GM18502 (cell line): Measurements from ENCODE around the gene RIC8A.

Experiments
- ATAC-seq: cut with Tn5 transposase; IDR thresholded peaks from one replicate; pipeline ENCODE4 v1.9.1; 2021; ENCODE audit warnings: mild to moderate bottlenecking; ENCODE audit not compliant: unreplicated experiment, poor library complexity

The RIC8A gene

GRCh38 chr11:203945-204586 is 3.4 kb upstream of the RIC8A start:
- no peak for ATAC-seq

- ATAC-seq: no peak
Observed at GRCh38 chr11:204587-205109, 2.9 kb upstream of the RIC8A start.

- no peak for ATAC-seq
Observed at GRCh38 chr11:205221-206001, 2.1 kb upstream of the RIC8A start.

GRCh38 chr11:206002-206384 is 1.5 kb upstream of the RIC8A start:
- no peak for ATAC-seq

- ATAC-seq: peak; percentile 1
Observed at GRCh38 chr11:206526-207207, 841 bp upstream of the RIC8A start.

GRCh38 chr11:207863-208180 is 314 bp downstream of the RIC8A start:
- no peak for ATAC-seq

- peak; percentile 44 for ATAC-seq
Observed at GRCh38 chr11:208181-208916, 841 bp downstream of the RIC8A start.

- no peak for ATAC-seq
Observed at GRCh38 chr11:208917-209260, 1.4 kb downstream of the RIC8A start.

- ATAC-seq: no peak
Observed at GRCh38 chr11:209275-210121, 2.0 kb downstream of the RIC8A start.

- ATAC-seq: no peak
Observed at GRCh38 chr11:210122-210802, 2.8 kb downstream of the RIC8A start.

- no peak for ATAC-seq
Observed at GRCh38 chr11:210803-211180, 3.3 kb downstream of the RIC8A start.

- no peak for ATAC-seq
Observed at GRCh38 chr11:211295-211694, 3.8 kb downstream of the RIC8A start.

GRCh38 chr11:211741-212140 is 4.2 kb downstream of the RIC8A start:
- ATAC-seq: no peak

- no peak for ATAC-seq
Observed at GRCh38 chr11:212150-213100, 4.9 kb downstream of the RIC8A start.

GRCh38 chr11:213111-213510 is 5.6 kb downstream of the RIC8A start:
- no peak for ATAC-seq

GRCh38 chr11:214083-214482 is 6.6 kb downstream of the RIC8A start:
- no peak for ATAC-seq

- no peak for ATAC-seq
Observed at GRCh38 chr11:215581-216037, 8.1 kb downstream of the RIC8A start.
